Head of caudate nucleus (tissue), 42 donors: ENCODE measurements around the gene SPINK1.
"Not testable (repeated sequence)": the region's sequence is repeated elsewhere in the genome, so short reads cannot be mapped to it uniquely, and the experiment has no call there.

Experiments used
- DNase-seq, 42 donors: peaks; one replicate each; pipeline versions ENCODE4 v3.0.0 to v3.0.0-alpha.2; 2020 to 2021; ENCODE audit warnings: mixed read lengths in 7 of 42
- intact Hi-C: fragments of 100-400 bp; cut with DNase I; formaldehyde crosslinking; loops from one replicate; pipeline ENCODE4 v1.15.0; 2022

SPINK1 gene

DNA sequence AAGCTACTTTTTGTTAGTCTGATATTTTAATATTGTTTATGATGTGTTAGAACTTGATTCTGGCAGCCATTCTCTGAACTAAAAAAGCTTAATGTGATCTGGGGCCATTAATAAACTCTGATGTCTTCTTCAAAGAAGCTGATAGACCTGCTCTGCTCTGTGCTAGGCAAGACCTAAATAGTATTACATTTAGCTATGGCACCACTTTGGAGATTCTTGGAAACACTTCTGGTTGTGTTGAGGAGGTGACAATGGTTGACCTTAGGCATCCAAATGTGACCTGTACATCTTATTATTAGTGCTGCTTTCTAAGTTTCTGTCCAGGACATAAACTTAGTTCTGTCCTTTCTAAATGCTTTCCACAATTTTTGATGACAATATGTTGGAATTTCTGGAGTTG lies 25.3 kb upstream of the SPINK1 start:
- no peak for DNase-seq
- intact Hi-C loops: no loop called here

- intact Hi-C loops: no loop called here
Observed at GRCh38 chr5:147855774-147856069, 24.3 kb upstream of the SPINK1 start.

DNA sequence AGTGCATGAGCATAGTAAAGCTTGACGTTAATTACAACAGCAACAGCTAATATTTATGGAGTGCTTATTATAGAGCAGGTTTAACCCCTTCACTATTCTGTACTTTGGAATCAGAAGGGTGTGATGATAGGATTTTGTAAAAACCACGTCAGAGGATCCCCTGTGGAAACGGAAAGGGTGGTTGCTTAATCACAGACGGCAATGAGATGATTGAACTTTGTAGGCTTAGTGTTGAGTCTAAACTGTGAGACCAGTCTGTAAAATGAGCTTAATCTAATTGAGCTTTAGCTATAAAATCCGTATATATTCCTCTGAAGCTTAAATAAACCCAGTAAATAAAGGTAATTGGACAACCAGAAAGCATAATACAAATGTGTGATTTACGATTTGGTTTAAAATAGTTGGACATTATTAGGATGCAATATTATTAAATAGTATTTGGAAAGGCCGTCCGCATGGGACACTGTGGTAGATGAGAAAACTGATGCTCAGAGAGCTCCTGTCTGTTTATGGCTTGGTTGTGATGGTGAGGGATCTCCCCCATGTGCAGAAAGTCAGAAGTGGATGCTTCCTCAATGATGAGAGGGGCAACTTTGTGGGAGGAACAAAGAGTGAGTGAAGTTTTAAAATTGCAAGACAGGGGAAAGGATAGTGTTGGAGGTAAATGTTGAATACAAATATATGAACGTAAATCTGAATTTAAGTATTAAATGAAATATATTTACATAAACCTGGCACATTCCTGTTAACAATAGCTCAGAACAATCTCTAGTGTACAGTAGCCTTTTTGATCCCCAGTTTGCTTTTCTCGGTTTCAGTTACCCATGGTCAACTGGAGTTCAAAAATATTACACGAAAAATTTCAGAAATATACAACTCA lies 23.7 kb upstream of the SPINK1 start:
- no peak for DNase-seq
- intact Hi-C loops: no loop called here

More at GRCh38 chr5:147855774-147856069, 24.3 kb upstream of the SPINK1 start:
- no peak for DNase-seq

- intact Hi-C loops: no loop called here
- no peak for DNase-seq
Observed at GRCh38 chr5:147854331-147854730, 22.9 kb upstream of the SPINK1 start.

- no peak for DNase-seq
- intact Hi-C loops: no loop called here
Observed at GRCh38 chr5:147853372-147853987, 22.0 kb upstream of the SPINK1 start.

- intact Hi-C loops: no loop called here
- no peak for DNase-seq
Observed at GRCh38 chr5:147852365-147852764, 20.9 kb upstream of the SPINK1 start.

DNA sequence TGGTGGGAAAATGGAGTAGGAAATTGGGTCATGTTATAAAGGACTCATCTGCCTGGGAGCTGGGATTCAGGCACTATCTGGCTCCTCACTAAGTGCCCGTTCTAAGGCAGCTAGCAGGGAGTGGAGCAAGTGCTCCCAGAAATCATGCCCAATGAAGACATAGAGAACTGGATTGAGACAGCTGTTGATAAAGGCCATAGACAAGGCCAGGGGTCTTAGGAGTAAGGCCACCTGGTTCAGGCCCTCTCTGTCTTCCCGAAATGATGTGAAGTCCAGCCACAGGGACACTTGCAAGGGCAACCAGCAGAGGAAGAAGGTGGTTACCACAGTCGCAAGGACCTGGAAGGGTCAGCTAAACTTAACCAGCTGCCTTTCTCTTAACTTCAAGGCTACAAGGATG lies 20.1 kb upstream of the SPINK1 start:
- intact Hi-C loops: no loop called here
- no peak for DNase-seq

DNA sequence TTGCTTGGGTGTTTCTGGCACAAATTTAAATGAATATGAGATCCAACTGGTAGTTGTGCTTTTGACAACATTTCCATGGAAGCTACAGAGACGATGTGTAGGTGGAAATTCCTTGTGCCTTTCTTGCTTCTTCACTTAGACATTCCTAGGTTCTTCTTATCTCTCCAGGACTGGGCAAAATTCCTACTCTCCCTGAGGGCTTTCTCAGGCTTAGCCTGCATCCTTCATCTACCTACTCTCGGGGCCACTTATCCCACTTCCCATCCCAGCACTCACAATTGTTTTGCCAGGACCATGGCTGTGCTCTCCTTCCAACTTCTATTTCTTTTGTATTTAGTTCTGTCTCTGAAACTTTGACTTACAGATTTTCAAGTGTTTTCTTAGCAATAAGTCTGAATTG lies 17.8 kb upstream of the SPINK1 start:
- intact Hi-C loops: no loop called here
- DNase-seq: no peak

GRCh38 chr5:147845618-147846017 lies 14.1 kb upstream of the SPINK1 start:
- DNase-seq: no peak
- intact Hi-C loops: no loop called here

- no peak for DNase-seq
- intact Hi-C loops: no loop called here
Observed at GRCh38 chr5:147844846-147845245, 13.4 kb upstream of the SPINK1 start.

GRCh38 chr5:147842869-147843268 lies 11.4 kb upstream of the SPINK1 start:
- intact Hi-C loops: no loop called here
- no peak for DNase-seq

DNA sequence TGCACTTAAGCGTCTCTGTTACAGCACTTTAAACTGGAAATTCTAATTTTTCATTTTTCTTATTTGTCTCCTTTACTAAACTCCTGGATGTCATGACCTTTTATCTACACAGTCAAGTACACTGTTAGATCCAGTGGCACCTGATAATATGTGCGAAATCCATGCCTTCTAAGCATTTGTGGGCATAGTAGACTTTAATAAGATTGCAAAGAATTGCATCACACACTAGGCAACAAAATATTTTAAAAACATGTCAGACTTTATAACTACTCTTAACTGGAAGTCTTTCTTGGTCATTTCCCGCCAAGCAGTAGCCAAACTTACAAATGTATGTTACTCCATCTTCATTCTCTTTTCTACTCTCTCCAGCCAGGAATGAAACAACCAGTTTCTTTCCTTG lies 5.0 kb upstream of the SPINK1 start:
- DNase-seq: no peak
- intact Hi-C loops: no loop called here

DNA sequence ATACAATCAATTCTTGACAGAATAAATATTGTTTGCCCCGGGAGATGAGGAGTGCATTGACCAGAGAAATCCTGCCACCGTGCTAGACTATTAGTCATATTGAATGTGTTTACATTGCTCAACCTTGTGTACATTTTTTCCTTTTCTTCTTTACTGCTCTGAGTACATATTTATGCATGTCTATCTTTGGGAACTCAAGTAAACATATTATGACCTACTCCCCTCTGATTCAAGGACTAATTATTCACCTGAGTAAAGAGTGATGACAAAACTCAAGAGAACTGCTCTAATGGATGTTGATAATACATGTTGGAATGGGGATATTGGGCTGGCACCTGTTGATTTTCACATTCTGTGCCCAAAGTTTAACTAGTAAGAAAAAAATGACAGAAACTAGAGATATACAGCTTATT lies 3.9 kb upstream of the SPINK1 start:
- intact Hi-C loops: no loop called here
- DNase-seq: no peak

GRCh38 chr5:147832541-147832940 lies 1.1 kb upstream of the SPINK1 start:
- intact Hi-C loops: no loop called here
- DNase-seq: no peak

- intact Hi-C loops: no loop called here
Observed at GRCh38 chr5:147830035-147830434, 1.4 kb downstream of the SPINK1 start.

DNA sequence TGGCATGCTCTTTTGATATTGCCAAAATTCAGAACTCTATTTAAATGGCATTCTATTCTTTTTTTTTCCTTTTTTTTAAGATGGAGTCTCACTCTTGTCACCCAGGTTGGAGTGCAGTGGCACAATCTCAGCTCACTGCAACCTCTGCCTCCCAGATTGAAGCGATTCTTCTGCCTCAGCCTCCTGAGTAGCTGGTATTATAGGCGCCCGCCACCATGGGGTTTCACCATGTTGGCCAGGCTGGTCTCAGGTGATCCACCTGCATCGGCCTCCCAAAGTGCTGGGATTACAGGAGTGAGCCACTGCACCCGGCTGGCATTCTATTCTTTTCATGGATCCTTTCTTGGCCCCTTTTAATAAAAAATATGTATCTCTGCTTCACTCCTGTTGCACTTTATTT lies 4.5 kb downstream of the SPINK1 start:
- intact Hi-C loops, DNase-seq: not testable (repeated sequence)

More at GRCh38 chr5:147830035-147830434, 1.4 kb downstream of the SPINK1 start:
- no peak for DNase-seq

DNA sequence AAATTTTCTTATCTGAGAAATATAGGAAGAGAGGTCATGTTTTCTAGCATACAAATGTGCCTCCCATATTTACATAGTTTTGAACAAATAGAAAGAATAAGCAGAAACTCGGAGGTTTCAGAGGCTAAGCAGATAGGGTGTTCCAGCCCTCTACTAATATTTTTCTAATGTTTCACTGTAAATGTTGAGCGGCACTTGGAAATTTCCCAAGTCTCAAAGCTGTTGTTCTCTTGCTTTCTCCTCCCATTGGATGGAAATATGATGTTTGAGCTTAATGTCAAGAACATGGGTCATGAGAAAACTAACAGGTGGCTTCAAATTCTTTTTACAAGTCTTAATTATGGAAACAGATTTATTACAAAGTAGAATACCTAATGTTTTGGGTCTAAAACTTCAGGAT lies 5.1 kb downstream of the SPINK1 start:
- no peak for DNase-seq
- intact Hi-C loops: no loop called here

GRCh38 chr5:147822686-147823491 lies 8.6 kb downstream of the SPINK1 start:
- DNase-seq: peak in 41 of 42 donors; percentile 7 to 85 (median 67)
- intact Hi-C loops: loop anchor here (2.0 kb wide), 1 partner anchor 194 kb away; no protein-coding TSS in a partner anchor

GRCh38 chr5:147822222-147822621 lies 9.2 kb downstream of the SPINK1 start:
- intact Hi-C loops: loop anchor here (2.0 kb wide), 1 partner anchor 193 kb away; no protein-coding TSS in a partner anchor
- not testable (repeated sequence) for DNase-seq

- intact Hi-C loops: loop anchor here (2.0 kb wide), 1 partner anchor 193 kb away; no protein-coding TSS in a partner anchor
- DNase-seq: no peak
Observed at GRCh38 chr5:147821766-147822165, 9.7 kb downstream of the SPINK1 start.
